Lower leg skin (tissue), 4 donors: ENCODE results near the gene NPAS3. TPM values are rescaled to one million over a fixed set of nuclear protein-coding genes. Genes with fewer than 3 reads are reported as not detected.

Experiments used
- DNase-seq, 2 donors: peaks; one replicate each; pipeline ENCODE4 v3.0.0-alpha.2; 2019; ENCODE audit warnings: low spot score in 2 of 2
- H3K4me3 ChIP-seq: fragments of 200-600 bp; sonication (generic); 2 replicates; pipeline ENCODE4 v1.5.1; 2017; ENCODE audit warnings: mild to moderate bottlenecking, low read depth; ENCODE audit not compliant: poor library complexity, severe bottlenecking
- CTCF ChIP-seq, 3 donors: fragments of 450-650 bp; IDR thresholded peaks; one replicate each; pipeline ENCODE4 v1.5.1; 2016; ENCODE audit warnings: antibody characterized with exemption in 3 of 3, mild to moderate bottlenecking in 3 of 3, moderate library complexity in 2 of 3
- POLR2A ChIP-seq, 2 donors: fragments of 450-650 bp; IDR thresholded peaks; one replicate each; pipeline ENCODE4 v1.6.1; 2016 to 2017; ENCODE audit warnings: antibody characterized with exemption in 2 of 2, mild to moderate bottlenecking in 1 of 2, moderate library complexity in 1 of 2
- WGBS, 2 donors: methylation state at CpG; one replicate each; pipeline ENCODE4 v1.1.5; 2018; 5-methylcytosine and 5-hydroxymethylcytosine counted together
- intact Hi-C: fragments of 100-400 bp; cut with DNase I; formaldehyde crosslinking; loops from one replicate; pipeline ENCODE4 v1.15.0; 2023; ENCODE audit warnings: low total_unique reads
- total RNA-seq, 4 donors: library from RNA; depleted of rRNA; stranded (reverse); fragments of >200 nt; gene quantifications; one replicate each; pipeline ENCODE4 v1.1.0, GENCODE V29; 2016

Gene NPAS3
- total RNA-seq, 4 donors from 2014 or later: 0.25 to 0.29 TPM; not detected in 2

- TF ChIP-seq CTCF (IDR thresholded peaks at IDR 0.05) (no peak), POLR2A (IDR thresholded peaks at IDR 0.05) (no peak)
- 54% methylated on average over 9 of the region's 9 CpGs for WGBS, 2 donors
- no peak overlapping the region for H3K4me3 ChIP-seq
- DNase-seq: no peak
- intact Hi-C loops: no loop called here
These were observed 641.6 kb downstream of the NPAS3 start for GRCh38 chr14:33580231-33580749.

- intact Hi-C loops: no loop called here
- WGBS, 2 donors: 77 to 80% methylated on average over 2 of the region's 2 CpGs
- TF ChIP-seq POLR2A (IDR thresholded peaks at IDR 0.05) (no peak), CTCF (IDR thresholded peaks at IDR 0.05) (no peak)
- no peak overlapping the region for H3K4me3 ChIP-seq
- no peak for DNase-seq
These were observed 642.2 kb downstream of the NPAS3 start for GRCh38 chr14:33580841-33581240.

- WGBS, 2 donors: 94 to 97% methylated on average over 2 of the region's 2 CpGs
- TF ChIP-seq CTCF (IDR thresholded peaks at IDR 0.05) (no peak), POLR2A (IDR thresholded peaks at IDR 0.05) (no peak)
- DNase-seq: no peak
- intact Hi-C loops: no loop called here
- H3K4me3 ChIP-seq: no peak overlapping the region
These were observed 646.0 kb downstream of the NPAS3 start for GRCh38 chr14:33584697-33585096.

- no peak for DNase-seq
- no peak overlapping the region for H3K4me3 ChIP-seq
- intact Hi-C loops: no loop called here
- WGBS, 2 donors: 89 to 92% methylated on average over 4 of the region's 4 CpGs
- no peak for TF ChIP-seq POLR2A (IDR thresholded peaks at IDR 0.05)
These were observed 648.1 kb downstream of the NPAS3 start for GRCh38 chr14:33586806-33587205.

GRCh38 chr14:33587791-33588190, 649.1 kb downstream of the NPAS3 start:
- WGBS, 2 donors: 65 to 78% methylated on average over 5 of the region's 5 CpGs
- H3K4me3 ChIP-seq: no peak overlapping the region
- intact Hi-C loops: no loop called here
- TF ChIP-seq POLR2A (IDR thresholded peaks at IDR 0.05) (no peak), CTCF (IDR thresholded peaks at IDR 0.05) (no peak)
- DNase-seq: no peak

GRCh38 chr14:33588771-33589170, 650.1 kb downstream of the NPAS3 start:
- DNase-seq: no peak
- intact Hi-C loops: no loop called here
- WGBS, 2 donors: 90 to 92% methylated on average over 4 of the region's 4 CpGs
- TF ChIP-seq POLR2A (IDR thresholded peaks at IDR 0.05) (no peak), CTCF (IDR thresholded peaks at IDR 0.05) (no peak)
- no peak overlapping the region for H3K4me3 ChIP-seq
